Measurements from ENCODE around the gene COG5.
"Not testable (repeated sequence)": the region's sequence is repeated elsewhere in the genome, so short reads cannot be mapped to it uniquely, and the experiment has no call there.

Gene COG5

GRCh38 chr7:107544848-107545591 is 18.7 kb downstream of the COG5 start:
- in situ Hi-C loops (cut with HindIII; ENCODE audit: low sequenced_read_pairs), result no loop called here
- no peak for DNase-seq (ENCODE audit: low read depth)
- H3K4me3 ChIP-seq (ENCODE audit: low read depth, low read length), result no peak overlapping the region
- TF ChIP-seq CTCF (IDR thresholded peaks at IDR 0.05; ENCODE audit: low read depth, low read length, missing control alignments), result no peak

- TF ChIP-seq CTCF (IDR thresholded peaks at IDR 0.05; ENCODE audit: low read depth, low read length, missing control alignments), result no peak
These were observed 20.3 kb downstream of the COG5 start for GRCh38 chr7:107543338-107543993.

GRCh38 chr7:107538001-107538400 is 25.7 kb downstream of the COG5 start:
- no peak for TF ChIP-seq CTCF (IDR thresholded peaks at IDR 0.05; ENCODE audit: low read depth, low read length, missing control alignments)
- in situ Hi-C loops (cut with HindIII; ENCODE audit: low sequenced_read_pairs), result no loop called here
- H3K4me3 ChIP-seq (ENCODE audit: low read depth, low read length), result no peak overlapping the region
- DNase-seq (ENCODE audit: low read depth), result no peak

More at GRCh38 chr7:107543338-107543993, 20.3 kb downstream of the COG5 start:
- in situ Hi-C loops (cut with HindIII; ENCODE audit: low sequenced_read_pairs), result no loop called here
- no peak for DNase-seq (ENCODE audit: low read depth)
- H3K4me3 ChIP-seq (ENCODE audit: low read depth, low read length), result no peak overlapping the region

GRCh38 chr7:107537228-107537627 is 26.5 kb downstream of the COG5 start:
- in situ Hi-C loops (cut with HindIII; ENCODE audit: low sequenced_read_pairs); H3K4me3 ChIP-seq (ENCODE audit: low read depth, low read length); DNase-seq (ENCODE audit: low read depth): not testable (repeated sequence)

GRCh38 chr7:107534139-107534538 is 29.6 kb downstream of the COG5 start:
- no peak for DNase-seq (ENCODE audit: low read depth)
- in situ Hi-C loops (cut with HindIII; ENCODE audit: low sequenced_read_pairs), result no loop called here
- H3K4me3 ChIP-seq (ENCODE audit: low read depth, low read length), result no peak overlapping the region
- no peak for TF ChIP-seq CTCF (IDR thresholded peaks at IDR 0.05; ENCODE audit: low read depth, low read length, missing control alignments)

- H3K4me3 ChIP-seq (ENCODE audit: low read depth, low read length), result no peak overlapping the region
- TF ChIP-seq CTCF (IDR thresholded peaks at IDR 0.05; ENCODE audit: low read depth, low read length, missing control alignments), result no peak
- in situ Hi-C loops (cut with HindIII; ENCODE audit: low sequenced_read_pairs), result no loop called here
- DNase-seq (ENCODE audit: low read depth), result no peak
These were observed 33.0 kb downstream of the COG5 start for GRCh38 chr7:107530751-107531150.

- no peak for TF ChIP-seq CTCF (IDR thresholded peaks at IDR 0.05; ENCODE audit: low read depth, low read length, missing control alignments)
- in situ Hi-C loops (cut with HindIII; ENCODE audit: low sequenced_read_pairs), result no loop called here
- H3K4me3 ChIP-seq (ENCODE audit: low read depth, low read length), result no peak overlapping the region
- DNase-seq (ENCODE audit: low read depth), result peak; percentile 23
These were observed 35.3 kb downstream of the COG5 start for GRCh38 chr7:107528461-107528860.
